SK-N-MC (cell line): Measurements from ENCODE around the gene ETNPPL.
"Not testable (repeated sequence)": the region's sequence is repeated elsewhere in the genome, so short reads cannot be mapped to it uniquely, and the experiment has no call there.

Experiments used
- DNase-seq: peaks from one replicate; pipeline ENCODE4 v3.0.0-alpha.2; 2011; ENCODE audit warnings: low read depth, low spot score
- H3K27ac ChIP-seq: fragments of 200-600 bp; sonication (generic); 2 replicates; pipeline ENCODE4 v1.5.1; 2016; ENCODE audit warnings: mixed run types
- H3K36me3 ChIP-seq: fragments of 200-600 bp; sonication (generic); 2 replicates; pipeline ENCODE4 v1.6.1; 2017; ENCODE audit warnings: antibody characterized with exemption, low read length, mixed read lengths; ENCODE audit not compliant: insufficient read depth
- H3K4me3 ChIP-seq: fragments of 200-600 bp; sonication (generic); 2 replicates; pipeline ENCODE4 v1.5.1; 2016
- H3K9ac ChIP-seq: fragments of 200-600 bp; sonication (generic); 2 replicates; pipeline ENCODE4 v1.8.0; 2017; ENCODE audit warnings: mixed run types, mixed read lengths; ENCODE audit not compliant: insufficient read length
- H3K9me3 ChIP-seq: fragments of 200-600 bp; sonication (generic); 2 replicates; pipeline ENCODE4 v1.6.1; 2017; ENCODE audit warnings: low read depth, mild to moderate bottlenecking, antibody characterized with exemption, low read length, moderate library complexity, mixed read lengths
- EZH2 ChIP-seq: fragments of 200-600 bp; sonication (generic); IDR thresholded peaks from one replicate; pipeline ENCODE4 v1.6.1; 2017; ENCODE audit warnings: antibody characterized with exemption
- FOXP2 ChIP-seq: optimal IDR thresholded peaks from 2 replicates; pipeline ENCODE3; 2011; ENCODE audit warnings: mild to moderate bottlenecking, moderate library complexity; ENCODE audit not compliant: insufficient read depth; ENCODE audit errors: extremely low read length, control extremely low read depth
- POLR2AphosphoS5 ChIP-seq: IDR thresholded peaks from 2 replicates; pipeline ENCODE4 v1.6.1; 2012; ENCODE audit warnings: mild to moderate bottlenecking, low read depth, low read length, borderline replicate concordance

ETNPPL gene

DNA sequence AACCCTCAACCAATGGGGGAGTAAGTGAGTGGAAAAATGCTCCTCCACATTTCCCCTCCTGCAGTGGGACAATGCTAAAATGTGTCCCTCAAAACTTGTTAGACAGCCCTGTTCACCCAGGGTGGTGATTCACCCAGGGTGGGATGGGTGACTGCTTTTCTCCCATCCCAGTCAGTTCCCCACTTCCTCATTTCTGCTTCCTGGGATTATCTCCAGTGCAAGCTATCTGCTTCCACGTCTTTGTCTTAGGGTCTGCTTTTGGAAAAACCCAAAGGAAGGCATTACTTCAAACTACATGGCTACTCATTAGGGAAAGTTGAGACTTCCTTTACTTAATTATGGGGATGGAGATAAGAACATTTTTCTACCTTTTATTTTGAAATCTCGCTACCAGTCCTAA, 45.5 kb downstream of the ETNPPL start:
- TF ChIP-seq POLR2AphosphoS5 (no peak), FOXP2 (no peak), EZH2 (no peak)
- DNase-seq = no peak
- Histone ChIP-seq H3K9ac (no peak overlapping the region), H3K36me3 (no peaks in the 10 kb centered on the region), H3K9me3 (no peaks in the 10 kb centered on the region), H3K4me3 (no peak overlapping the region), H3K27ac (no peak overlapping the region)

DNA sequence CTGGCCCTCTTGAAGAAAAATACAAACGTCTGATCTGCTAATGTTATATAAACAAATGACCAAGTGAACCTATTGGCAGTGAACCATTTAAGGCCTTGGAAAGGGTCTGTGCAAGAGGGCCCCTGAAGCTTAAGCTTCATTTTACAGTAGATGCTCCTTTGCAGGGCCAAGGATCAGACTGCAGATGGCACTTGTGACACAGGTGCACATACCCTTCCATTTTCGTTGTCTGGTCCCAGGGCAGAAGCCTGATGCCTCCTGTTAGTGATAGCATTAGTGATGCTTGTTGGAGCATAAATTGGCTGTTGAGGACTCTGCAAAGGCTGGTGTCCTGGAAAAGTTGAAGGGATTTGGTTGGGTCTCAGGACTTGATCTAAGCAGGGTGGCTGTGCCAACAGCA, 46.5 kb downstream of the ETNPPL start:
- DNase-seq = no peak
- Histone ChIP-seq H3K9me3 (no peaks in the 10 kb centered on the region), H3K4me3 (no peak overlapping the region), H3K36me3 (no peaks in the 10 kb centered on the region), H3K9ac (no peak overlapping the region), H3K27ac (no peak overlapping the region)
- TF ChIP-seq EZH2 (no peak), POLR2AphosphoS5 (no peak), FOXP2 (no peak)

DNA sequence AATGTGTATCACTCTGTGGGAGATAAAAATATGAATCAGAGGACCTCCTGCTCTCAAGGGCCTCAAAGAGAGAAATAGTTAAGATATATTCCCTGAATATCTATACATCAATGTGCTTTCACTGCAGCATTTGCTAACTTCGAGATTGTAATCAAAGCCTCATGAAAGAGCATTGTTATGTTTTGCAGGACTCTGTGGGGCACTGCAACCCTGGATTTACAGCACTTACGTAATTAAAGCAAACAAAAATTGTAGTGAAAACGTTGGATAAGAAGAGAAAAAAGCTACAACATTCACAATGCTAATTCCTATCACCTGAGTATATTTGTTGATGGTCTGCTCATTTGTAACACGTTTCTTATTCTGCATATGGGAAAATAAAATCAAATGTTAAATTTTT, 48.0 kb downstream of the ETNPPL start:
- Histone ChIP-seq H3K9me3 (no peaks in the 10 kb centered on the region), H3K9ac (no peak overlapping the region), H3K4me3 (no peak overlapping the region), H3K27ac (no peak overlapping the region), H3K36me3 (no peaks in the 10 kb centered on the region)
- no peak for TF ChIP-seq EZH2
- no peak for TF ChIP-seq POLR2AphosphoS5
- no peak for TF ChIP-seq FOXP2
- DNase-seq = no peak

DNA sequence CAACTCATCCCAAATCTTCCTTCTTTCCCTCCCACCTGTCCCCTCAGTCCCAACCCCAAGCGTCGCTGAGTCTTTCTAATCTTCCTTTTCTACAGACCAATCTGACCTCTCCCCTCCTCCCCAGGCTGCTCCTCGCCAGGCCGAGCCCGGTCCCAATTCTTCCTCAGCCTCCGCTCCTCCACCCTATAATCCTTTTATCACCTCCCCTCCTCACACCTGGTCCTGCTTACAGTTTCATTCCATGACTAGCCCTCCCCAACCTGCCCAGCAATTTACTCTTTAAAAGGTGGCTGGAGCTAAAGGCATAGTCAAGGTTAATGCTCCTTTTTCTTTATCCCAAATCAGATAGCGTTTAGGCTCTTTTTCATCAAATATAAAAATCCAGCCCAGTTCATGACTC, 52.3 kb downstream of the ETNPPL start:
- H3K27ac ChIP-seq, H3K9me3 ChIP-seq, H3K36me3 ChIP-seq, H3K9ac ChIP-seq, DNase-seq, H3K4me3 ChIP-seq: not testable (repeated sequence)

DNA sequence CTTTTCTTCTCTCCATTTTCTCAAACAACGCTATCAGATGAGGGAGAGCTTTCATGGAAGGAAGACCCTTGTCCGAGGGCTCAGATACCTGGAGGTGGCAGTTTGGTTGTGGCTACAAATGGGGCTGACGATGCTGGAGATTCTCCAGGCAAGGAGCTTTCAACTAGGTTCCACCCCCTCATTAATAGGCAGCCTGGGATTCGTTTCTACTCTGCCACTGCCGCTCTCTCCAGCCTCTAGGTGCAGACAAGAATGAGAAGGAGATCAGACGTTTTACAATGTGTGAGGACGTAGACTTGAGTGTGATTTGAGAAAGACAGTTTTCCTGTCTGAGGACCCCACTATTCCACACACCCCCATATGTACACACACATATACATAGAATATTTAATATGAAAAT, 53.1 kb downstream of the ETNPPL start:
- no peak overlapping the region for H3K4me3 ChIP-seq
- H3K27ac ChIP-seq = no peak overlapping the region
- DNase-seq = no peak
- TF ChIP-seq FOXP2 = no peak
- no peak for TF ChIP-seq EZH2
- no peak for TF ChIP-seq POLR2AphosphoS5
- no peaks in the 10 kb centered on the region for H3K9me3 ChIP-seq
- H3K9ac ChIP-seq = no peak overlapping the region
- no peaks in the 10 kb centered on the region for H3K36me3 ChIP-seq

DNA sequence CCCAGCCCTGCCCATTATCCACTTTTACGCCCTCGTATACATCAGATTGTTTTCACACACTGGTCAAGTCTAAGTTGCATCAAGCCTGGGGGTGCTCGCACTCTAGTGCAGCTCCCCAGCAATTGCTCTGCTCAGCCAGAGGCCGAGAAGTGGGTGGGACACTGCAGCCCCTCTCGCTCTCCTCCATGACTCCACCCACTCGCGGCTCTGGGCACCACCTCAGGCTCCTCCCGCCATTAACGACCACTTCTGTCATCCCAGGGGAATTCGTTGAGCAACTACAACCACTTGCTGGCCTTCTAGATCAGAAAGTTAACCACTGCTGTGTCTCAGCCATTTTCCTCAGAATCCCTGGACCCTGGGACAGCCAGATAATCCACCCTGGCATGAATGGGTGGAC, 53.6 kb downstream of the ETNPPL start:
- DNase-seq = no peak
- no peak overlapping the region for H3K4me3 ChIP-seq
- no peaks in the 10 kb centered on the region for H3K9me3 ChIP-seq
- TF ChIP-seq POLR2AphosphoS5 = no peak
- no peak overlapping the region for H3K9ac ChIP-seq
- H3K27ac ChIP-seq = no peak overlapping the region
- H3K36me3 ChIP-seq = no peaks in the 10 kb centered on the region

DNA sequence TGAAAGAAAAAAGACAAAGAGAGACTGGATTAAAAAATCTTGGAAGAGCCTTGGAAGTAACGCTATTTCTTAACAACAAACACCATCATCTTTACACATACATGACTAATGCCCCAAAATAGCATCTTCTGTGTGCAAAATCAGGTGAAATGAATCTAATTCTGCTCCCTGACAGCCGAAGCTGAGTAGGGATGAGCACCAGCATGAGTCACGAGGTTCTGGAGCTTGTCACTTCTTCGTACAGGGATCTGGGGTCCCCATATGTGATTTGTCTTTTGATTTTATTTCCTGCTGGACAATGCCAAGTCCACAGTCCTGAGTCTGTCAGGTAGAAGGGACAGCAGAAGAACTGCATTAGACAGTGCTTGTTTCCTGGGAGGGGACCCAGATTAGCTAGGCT, 56.6 kb downstream of the ETNPPL start:
- Histone ChIP-seq H3K27ac (no peak overlapping the region), H3K9ac (no peak overlapping the region), H3K36me3 (no peaks in the 10 kb centered on the region), H3K4me3 (no peak overlapping the region), H3K9me3 (no peaks in the 10 kb centered on the region)
- TF ChIP-seq POLR2AphosphoS5 = no peak
- TF ChIP-seq FOXP2 = no peak
- no peak for TF ChIP-seq EZH2
- no peak for DNase-seq

DNA sequence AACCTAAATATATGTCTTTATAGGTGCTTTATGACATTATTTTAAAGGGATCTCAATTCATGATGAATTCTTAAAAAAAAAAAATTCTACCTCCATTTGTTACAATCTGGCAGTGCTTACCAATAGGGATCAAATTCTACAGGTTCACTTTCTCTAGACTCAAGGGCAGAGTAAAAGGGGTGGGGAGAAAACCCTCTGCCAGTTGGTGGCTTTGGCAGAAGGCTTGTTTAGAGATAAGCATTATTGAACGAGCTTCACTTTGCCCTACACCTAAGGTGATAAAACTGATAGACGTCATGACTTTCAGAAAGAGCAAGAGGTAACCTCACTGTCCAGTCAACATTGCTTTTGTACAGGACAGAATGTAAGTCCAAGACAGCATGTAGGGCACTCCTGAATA, 58.9 kb downstream of the ETNPPL start:
- no peak for TF ChIP-seq POLR2AphosphoS5
- H3K9ac ChIP-seq = no peak overlapping the region
- DNase-seq = no peak

DNA sequence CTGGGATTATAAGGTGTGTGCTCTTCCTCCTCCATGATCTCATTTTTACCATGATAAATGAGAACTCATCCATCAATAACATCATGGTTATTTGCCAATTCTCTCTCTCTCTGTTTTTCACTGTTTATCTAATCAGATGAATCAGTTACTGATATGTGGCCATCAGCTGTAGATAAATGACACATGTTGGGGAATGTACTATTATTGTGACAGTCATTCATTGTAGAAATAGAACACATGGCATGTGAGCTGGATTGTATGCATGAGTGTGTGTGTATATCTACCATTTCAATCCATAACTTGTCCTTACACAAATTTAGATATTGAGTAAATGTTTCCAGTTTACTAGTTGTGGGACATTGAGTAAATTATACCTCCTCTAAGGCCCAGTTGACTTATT, 59.5 kb downstream of the ETNPPL start:
- no peak overlapping the region for H3K4me3 ChIP-seq
- no peaks in the 10 kb centered on the region for H3K9me3 ChIP-seq
- no peaks in the 10 kb centered on the region for H3K36me3 ChIP-seq
- DNase-seq = no peak
- H3K9ac ChIP-seq = no peak overlapping the region
- TF ChIP-seq EZH2 (no peak), POLR2AphosphoS5 (no peak), FOXP2 (no peak)
- H3K27ac ChIP-seq = peak overlapping the region; percentile 55

More for the DNA sequence above, 58.9 kb downstream of the ETNPPL start:
- Histone ChIP-seq H3K36me3 (no peaks in the 10 kb centered on the region), H3K27ac (no peak overlapping the region), H3K9me3 (no peaks in the 10 kb centered on the region), H3K4me3 (no peak overlapping the region)

DNA sequence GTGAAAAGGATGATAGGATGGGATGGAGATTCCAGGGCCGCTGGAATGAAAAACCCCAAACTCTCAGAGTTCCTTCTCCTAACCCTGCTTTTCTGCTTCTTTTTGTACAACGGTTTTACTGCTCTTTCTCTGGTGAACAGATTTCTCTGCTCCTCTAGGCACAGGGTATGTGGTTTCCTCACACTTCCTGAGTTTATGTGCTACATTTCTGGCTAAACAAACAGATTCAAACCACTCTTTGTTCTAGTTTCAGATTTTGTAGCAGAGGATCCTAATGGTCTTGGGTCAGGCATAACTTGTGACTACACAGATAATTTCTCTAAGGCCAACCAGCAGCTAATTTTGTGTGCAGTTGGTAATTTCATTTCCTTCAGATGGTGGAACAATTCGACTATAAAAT, 59.9 kb downstream of the ETNPPL start:
- Histone ChIP-seq H3K4me3 (no peak overlapping the region), H3K9me3 (no peaks in the 10 kb centered on the region), H3K36me3 (no peaks in the 10 kb centered on the region), H3K27ac (peak overlapping the region; percentile 55), H3K9ac (no peak overlapping the region)
- DNase-seq = no peak
- no peak for TF ChIP-seq POLR2AphosphoS5
- TF ChIP-seq FOXP2 = no peak
- TF ChIP-seq EZH2 = no peak
